HG02678 (cell line): ENCODE data around the gene EXOC4.

Experiments used
- ATAC-seq: cut with Tn5 transposase; IDR thresholded peaks from one replicate; pipeline ENCODE4 v1.9.1; 2021; ENCODE audit warnings: mild to moderate bottlenecking, moderate library complexity; ENCODE audit not compliant: unreplicated experiment

Gene EXOC4

GRCh38 chr7:133528796-133529195 is 275.9 kb downstream of the EXOC4 start:
- ATAC-seq, result no peak

GRCh38 chr7:133529861-133530260 is 277.0 kb downstream of the EXOC4 start:
- ATAC-seq, result no peak

GRCh38 chr7:133530682-133531081 is 277.8 kb downstream of the EXOC4 start:
- no peak for ATAC-seq

- ATAC-seq, result no peak
Measured at GRCh38 chr7:133534816-133535215, 281.9 kb downstream of the EXOC4 start.

GRCh38 chr7:133535308-133535707 is 282.4 kb downstream of the EXOC4 start:
- ATAC-seq, result no peak

- ATAC-seq, result no peak
Measured at GRCh38 chr7:133536450-133536849, 283.6 kb downstream of the EXOC4 start.

GRCh38 chr7:133539016-133539415 is 286.1 kb downstream of the EXOC4 start:
- ATAC-seq, result no peak

GRCh38 chr7:133540096-133540860 is 287.4 kb downstream of the EXOC4 start:
- no peak for ATAC-seq

- no peak for ATAC-seq
Measured at GRCh38 chr7:133542209-133542780, 289.4 kb downstream of the EXOC4 start.

- ATAC-seq, result no peak
Measured at GRCh38 chr7:133543657-133544056, 290.8 kb downstream of the EXOC4 start.

- ATAC-seq, result no peak
Measured at GRCh38 chr7:133545618-133546017, 292.7 kb downstream of the EXOC4 start.

GRCh38 chr7:133547981-133548380 is 295.1 kb downstream of the EXOC4 start:
- ATAC-seq, result no peak

GRCh38 chr7:133549633-133550032 is 296.8 kb downstream of the EXOC4 start:
- no peak for ATAC-seq

- no peak for ATAC-seq
Measured at GRCh38 chr7:133550145-133550544, 297.3 kb downstream of the EXOC4 start.

- no peak for ATAC-seq
Measured at GRCh38 chr7:133550811-133551210, 297.9 kb downstream of the EXOC4 start.

- no peak for ATAC-seq
Measured at GRCh38 chr7:133551466-133551865, 298.6 kb downstream of the EXOC4 start.

GRCh38 chr7:133552079-133552478 is 299.2 kb downstream of the EXOC4 start:
- no peak for ATAC-seq

GRCh38 chr7:133554330-133554729 is 301.5 kb downstream of the EXOC4 start:
- ATAC-seq, result no peak

GRCh38 chr7:133556048-133556447 is 303.2 kb downstream of the EXOC4 start:
- no peak for ATAC-seq

GRCh38 chr7:133556553-133556952 is 303.7 kb downstream of the EXOC4 start:
- no peak for ATAC-seq

GRCh38 chr7:133560900-133561299 is 308.0 kb downstream of the EXOC4 start:
- ATAC-seq, result no peak

- ATAC-seq, result no peak
Measured at GRCh38 chr7:133561396-133561795, 308.5 kb downstream of the EXOC4 start.

GRCh38 chr7:133562621-133563020 is 309.7 kb downstream of the EXOC4 start:
- no peak for ATAC-seq
